Activated T-cell treated with anti-CD3 and anti-CD28 coated beads, Interleukin-2, amount 50 U/mL, for 4 hours (primary cell): ENCODE results near the gene CRYM. TPM values are rescaled to one million over a fixed set of nuclear protein-coding genes. Genes with fewer than 3 reads are reported as not detected.
"Not testable (repeated sequence)": the region's sequence is repeated elsewhere in the genome, so short reads cannot be mapped to it uniquely, and the experiment has no call there.

Experiments
- ATAC-seq, 2 donors: fragments of 200-7000 bp; cut with Tn5 transposase; one replicate each; pipeline ENCODE4 v1.10.0; 2021
- DNase-seq: peaks from one replicate; pipeline ENCODE4 v3.0.0-alpha.2; 2020
- H3K27me3 Mint-ChIP-seq: one replicate; pipeline ENCODE4 v1.8.0; 2021; ENCODE audit warnings: low read depth, mixed read lengths
- H3K36me3 Mint-ChIP-seq: one replicate; pipeline ENCODE4 v1.8.0; 2022; ENCODE audit warnings: mixed read lengths; ENCODE audit not compliant: insufficient read depth
- H3K4me1 Mint-ChIP-seq: one replicate; pipeline ENCODE4 v1.8.0; 2021; ENCODE audit warnings: low read depth, mixed read lengths
- H3K4me3 Mint-ChIP-seq: one replicate; pipeline ENCODE4 v1.8.0; 2021; ENCODE audit warnings: mild to moderate bottlenecking, moderate library complexity, mixed read lengths
- H3K9me3 Mint-ChIP-seq: one replicate; pipeline ENCODE4 v1.8.0; 2021; ENCODE audit warnings: mixed read lengths
- total RNA-seq, 3 donors: library from RNA; stranded (reverse); gene quantifications; one replicate each; pipeline ENCODE4 v1.2.1, GENCODE V29; 2021

Gene CRYM
- total RNA-seq: not detected

GRCh38 chr16:21277927-21278706, at the start of gene CRYM:
TSS of gene CRYM (minus strand) at chr16:21278290. CDS start at chr16:21278251, 39 bp downstream.
- H3K36me3 Mint-ChIP-seq: no peaks in the 10 kb centered on the region
- ATAC-seq (peak; percentile 90 to 91), DNase-seq (peak; percentile 9)
- no peaks in the 10 kb centered on the region for H3K4me1 Mint-ChIP-seq
- H3K27me3 Mint-ChIP-seq: peaks cover 68% of the 10 kb centered on the region
- H3K4me3 Mint-ChIP-seq: peak within 1 kb of the TSS; percentile 29
- no peaks in the 10 kb centered on the region for H3K9me3 Mint-ChIP-seq

GRCh38 chr16:21327046-21327445, 49.0 kb upstream of the CRYM start:
- H3K9me3 Mint-ChIP-seq: peaks cover 11% of the 10 kb centered on the region
- no peaks in the 10 kb centered on the region for H3K36me3 Mint-ChIP-seq
- ATAC-seq (no peak), DNase-seq (no peak)
- no peaks in the 10 kb centered on the region for H3K4me1 Mint-ChIP-seq
- no peak overlapping the region for H3K4me3 Mint-ChIP-seq
- H3K27me3 Mint-ChIP-seq: peaks cover 12% of the 10 kb centered on the region

GRCh38 chr16:21326459-21326858, 48.4 kb upstream of the CRYM start:
- H3K4me3 Mint-ChIP-seq: no peak overlapping the region
- no peaks in the 10 kb centered on the region for H3K36me3 Mint-ChIP-seq
- DNase-seq (no peak), ATAC-seq (no peak)
- no peaks in the 10 kb centered on the region for H3K4me1 Mint-ChIP-seq
- H3K27me3 Mint-ChIP-seq: peaks cover 10% of the 10 kb centered on the region
- peaks cover 11% of the 10 kb centered on the region for H3K9me3 Mint-ChIP-seq

- Mint-ChIP-seq H3K36me3 (no peaks in the 10 kb centered on the region), H3K4me1 (no peaks in the 10 kb centered on the region), H3K27me3 (peaks cover 7% of the 10 kb centered on the region), H3K9me3 (peaks cover 11% of the 10 kb centered on the region), H3K4me3 (no peak overlapping the region)
- ATAC-seq: no peak
- DNase-seq: no peak
Observed at GRCh38 chr16:21324267-21324666, 46.2 kb upstream of the CRYM start.

- not testable (repeated sequence) for ATAC-seq, H3K4me3 Mint-ChIP-seq, H3K4me1 Mint-ChIP-seq, DNase-seq, H3K27me3 Mint-ChIP-seq, H3K9me3 Mint-ChIP-seq, H3K36me3 Mint-ChIP-seq
Observed at GRCh38 chr16:21322251-21322650, 44.2 kb upstream of the CRYM start.

GRCh38 chr16:21321736-21322135, 43.6 kb upstream of the CRYM start:
- H3K36me3 Mint-ChIP-seq: no peaks in the 10 kb centered on the region
- ATAC-seq (no peak), DNase-seq (no peak)
- no peak overlapping the region for H3K4me3 Mint-ChIP-seq
- no peaks in the 10 kb centered on the region for H3K9me3 Mint-ChIP-seq
- no peaks in the 10 kb centered on the region for H3K4me1 Mint-ChIP-seq
- peaks cover 5% of the 10 kb centered on the region for H3K27me3 Mint-ChIP-seq

- no peak for ATAC-seq
- H3K9me3 Mint-ChIP-seq: no peaks in the 10 kb centered on the region
Observed at GRCh38 chr16:21314339-21314738, 36.2 kb upstream of the CRYM start.

GRCh38 chr16:21312863-21313372, 34.8 kb upstream of the CRYM start:
- not testable (repeated sequence) for DNase-seq, H3K4me3 Mint-ChIP-seq, H3K9me3 Mint-ChIP-seq, H3K36me3 Mint-ChIP-seq, H3K4me1 Mint-ChIP-seq, ATAC-seq
- peaks cover 12% of the 10 kb centered on the region for H3K27me3 Mint-ChIP-seq

More at GRCh38 chr16:21314339-21314738, 36.2 kb upstream of the CRYM start:
- H3K4me1 Mint-ChIP-seq: no peaks in the 10 kb centered on the region
- no peaks in the 10 kb centered on the region for H3K36me3 Mint-ChIP-seq
- peaks cover 12% of the 10 kb centered on the region for H3K27me3 Mint-ChIP-seq
- no peak overlapping the region for H3K4me3 Mint-ChIP-seq
- DNase-seq: no peak

- peaks cover 12% of the 10 kb centered on the region for H3K27me3 Mint-ChIP-seq
- H3K36me3 Mint-ChIP-seq, H3K9me3 Mint-ChIP-seq, H3K4me1 Mint-ChIP-seq, H3K4me3 Mint-ChIP-seq, ATAC-seq, DNase-seq: not testable (repeated sequence)
Observed at GRCh38 chr16:21312046-21312445, 34.0 kb upstream of the CRYM start.

- H3K4me3 Mint-ChIP-seq, H3K36me3 Mint-ChIP-seq, DNase-seq, ATAC-seq, H3K9me3 Mint-ChIP-seq: not testable (repeated sequence)
- Mint-ChIP-seq H3K4me1 (peaks cover 14% of the 10 kb centered on the region), H3K27me3 (peaks cover 12% of the 10 kb centered on the region)
Observed at GRCh38 chr16:21306712-21307111, 28.6 kb upstream of the CRYM start.

GRCh38 chr16:21302898-21303528, 24.9 kb upstream of the CRYM start:
- Mint-ChIP-seq H3K4me1 (peaks cover 27% of the 10 kb centered on the region), H3K9me3 (no peaks in the 10 kb centered on the region), H3K36me3 (no peaks in the 10 kb centered on the region), H3K4me3 (peak overlapping the region; percentile 84), H3K27me3 (peaks cover 11% of the 10 kb centered on the region)
- ATAC-seq (peak; percentile 32 to 36), DNase-seq (no peak)

GRCh38 chr16:21302454-21302853, 24.4 kb upstream of the CRYM start:
- H3K9me3 Mint-ChIP-seq: no peaks in the 10 kb centered on the region
- H3K36me3 Mint-ChIP-seq: no peaks in the 10 kb centered on the region
- DNase-seq (no peak), ATAC-seq (no peak)
- peaks cover 27% of the 10 kb centered on the region for H3K4me1 Mint-ChIP-seq
- peaks cover 11% of the 10 kb centered on the region for H3K27me3 Mint-ChIP-seq
- peak overlapping the region; percentile 84 for H3K4me3 Mint-ChIP-seq

GRCh38 chr16:21301895-21302291, 23.8 kb upstream of the CRYM start:
- H3K9me3 Mint-ChIP-seq: no peaks in the 10 kb centered on the region
- peak overlapping the region; percentile 84 for H3K4me3 Mint-ChIP-seq
- ATAC-seq (no peak), DNase-seq (no peak)
- H3K36me3 Mint-ChIP-seq: no peaks in the 10 kb centered on the region
- H3K4me1 Mint-ChIP-seq: peaks cover 27% of the 10 kb centered on the region
- peaks cover 11% of the 10 kb centered on the region for H3K27me3 Mint-ChIP-seq

- Mint-ChIP-seq H3K36me3 (no peaks in the 10 kb centered on the region), H3K4me3 (peak overlapping the region; percentile 84), H3K4me1 (peaks cover 27% of the 10 kb centered on the region), H3K27me3 (peaks cover 13% of the 10 kb centered on the region), H3K9me3 (no peaks in the 10 kb centered on the region)
- ATAC-seq: peak; percentile 59 to 61
- DNase-seq: peak; percentile 22
Observed at GRCh38 chr16:21301168-21301894, 23.2 kb upstream of the CRYM start.
